HG03025 (cell line): ENCODE data around the gene YJU2.
"Not testable (repeated sequence)": the region's sequence is repeated elsewhere in the genome, so short reads cannot be mapped to it uniquely, and the experiment has no call there.

Experiments used
- ATAC-seq: cut with Tn5 transposase; IDR thresholded peaks from one replicate; pipeline ENCODE4 v1.9.1; 2021; ENCODE audit warnings: mild to moderate bottlenecking, moderate library complexity; ENCODE audit not compliant: unreplicated experiment, low FRiP score

The YJU2 gene

DNA sequence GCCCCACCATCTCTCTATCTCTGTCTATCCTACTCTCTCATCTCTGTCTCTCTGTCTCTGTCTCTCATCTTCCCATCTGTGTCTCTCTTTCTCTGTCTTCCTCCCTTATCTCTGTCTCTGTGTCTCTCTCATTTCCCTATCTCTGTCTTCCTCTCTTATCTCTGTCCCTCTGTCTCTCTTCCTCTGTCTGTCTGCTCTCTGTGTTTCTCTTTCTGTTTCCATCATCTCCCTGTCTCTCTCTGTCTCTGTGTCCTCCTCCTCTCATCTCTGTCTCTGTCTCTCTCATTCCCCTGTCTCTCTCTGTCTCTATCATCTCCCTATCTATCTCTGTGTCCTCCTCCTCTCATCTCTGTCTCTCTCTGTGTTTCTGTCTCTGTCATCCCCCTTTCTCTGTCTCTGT is 19.1 kb upstream of the YJU2 start:
- no peak for ATAC-seq

DNA sequence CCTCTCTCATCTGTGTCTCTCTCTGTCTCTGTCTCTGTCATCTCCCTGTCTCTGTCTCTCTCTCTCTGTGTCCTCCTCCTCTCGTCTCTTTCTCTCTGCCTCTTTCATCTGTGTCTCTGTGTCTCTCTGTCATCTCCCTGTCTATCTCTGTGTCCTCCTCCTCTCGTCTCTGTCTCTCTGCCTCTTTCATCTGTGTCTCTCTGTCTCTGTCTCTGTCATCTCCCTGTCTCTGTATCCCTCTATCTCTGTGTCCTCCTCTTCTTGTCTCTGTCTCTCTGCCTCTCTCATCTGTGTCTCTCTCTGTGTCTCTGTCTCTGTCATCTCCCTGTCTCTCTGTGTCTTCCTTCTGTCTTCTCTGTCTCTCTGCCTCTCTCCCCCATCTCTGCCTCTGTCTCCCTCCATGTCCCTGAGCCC is 18.1 kb upstream of the YJU2 start:
- no peak for ATAC-seq

DNA sequence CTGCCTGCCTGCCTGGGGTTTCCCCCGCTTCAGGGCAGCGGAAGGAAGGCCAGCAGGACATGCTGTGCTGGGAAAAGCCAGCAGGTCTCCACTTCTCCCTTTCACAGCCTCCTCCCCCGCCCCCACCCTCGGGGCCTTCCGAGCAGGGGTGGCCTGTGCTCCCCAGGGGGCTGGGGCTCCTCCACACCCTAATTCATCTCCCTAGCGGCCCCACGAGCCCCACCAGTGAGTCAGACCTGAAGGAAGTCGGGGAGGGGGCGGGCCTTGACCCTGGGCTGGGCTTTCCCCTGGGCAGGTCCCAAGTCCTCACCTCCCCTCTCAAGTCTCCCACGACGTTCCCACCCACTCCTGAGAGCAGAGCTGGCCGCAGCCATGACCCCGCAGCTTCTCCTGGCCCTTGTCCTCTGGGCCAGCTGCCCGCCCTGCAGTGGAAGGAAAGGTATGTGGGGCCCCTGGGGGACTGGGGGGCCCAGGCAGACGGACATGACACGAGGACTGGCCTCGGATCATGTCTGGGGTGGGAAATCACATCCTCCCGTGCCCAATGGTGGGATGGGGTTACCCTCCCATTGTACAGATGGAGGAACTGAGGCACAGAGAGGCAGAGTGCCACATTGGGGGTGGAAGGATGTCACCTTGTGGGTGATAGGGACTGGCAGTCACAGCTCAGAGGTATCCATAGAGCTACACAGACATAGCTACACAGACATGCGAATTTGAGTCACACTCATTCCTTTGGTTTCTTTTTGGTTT is 17.5 kb upstream of the YJU2 start, which contains the start of gene EBI3:
Gene EBI3 (plus strand): TSS at position 345 of the 753 bp plus-strand sequence. CDS start 28 bp downstream, at position 373.
- ATAC-seq, result peak; percentile 52

DNA sequence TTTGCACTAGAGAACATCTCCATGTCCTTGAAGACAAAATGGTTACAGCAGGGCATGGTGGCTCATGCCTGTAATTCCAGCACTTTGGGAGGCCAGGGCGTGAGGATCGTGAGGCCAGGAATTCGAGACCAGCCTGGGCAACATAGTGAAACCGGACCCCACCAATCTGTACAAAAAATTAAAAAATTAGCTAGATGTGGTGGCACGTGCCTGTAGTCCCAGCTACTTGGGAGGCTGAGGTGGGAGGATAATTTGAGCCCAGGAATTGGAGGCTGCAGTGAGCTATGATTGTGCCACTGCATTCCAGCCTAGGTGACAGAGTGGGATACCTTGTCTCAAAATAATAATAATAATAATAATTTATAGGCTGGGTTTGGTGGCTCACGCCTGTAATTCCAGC is 16.6 kb upstream of the YJU2 start:
- ATAC-seq, result not testable (repeated sequence)

DNA sequence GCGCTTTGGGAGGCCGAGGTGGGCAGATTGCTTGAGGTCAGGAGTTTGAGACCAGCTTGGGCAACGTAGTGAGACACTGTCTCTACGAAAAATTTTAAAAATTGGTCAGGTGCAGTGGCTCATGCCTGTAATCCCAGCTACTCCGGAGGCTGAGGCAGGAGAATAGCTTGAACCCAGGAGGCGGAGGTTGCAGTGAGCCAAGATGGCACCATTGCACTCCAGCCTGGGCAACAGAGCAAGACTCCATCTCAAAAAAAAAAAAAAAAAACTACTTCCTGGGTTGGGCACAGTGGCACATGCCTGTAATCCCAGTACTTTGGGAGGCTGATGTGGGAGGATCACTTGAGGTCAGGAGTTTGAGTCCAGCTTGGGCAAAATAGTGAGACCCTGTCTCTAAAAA is 15.4 kb upstream of the YJU2 start:
- not testable (repeated sequence) for ATAC-seq

DNA sequence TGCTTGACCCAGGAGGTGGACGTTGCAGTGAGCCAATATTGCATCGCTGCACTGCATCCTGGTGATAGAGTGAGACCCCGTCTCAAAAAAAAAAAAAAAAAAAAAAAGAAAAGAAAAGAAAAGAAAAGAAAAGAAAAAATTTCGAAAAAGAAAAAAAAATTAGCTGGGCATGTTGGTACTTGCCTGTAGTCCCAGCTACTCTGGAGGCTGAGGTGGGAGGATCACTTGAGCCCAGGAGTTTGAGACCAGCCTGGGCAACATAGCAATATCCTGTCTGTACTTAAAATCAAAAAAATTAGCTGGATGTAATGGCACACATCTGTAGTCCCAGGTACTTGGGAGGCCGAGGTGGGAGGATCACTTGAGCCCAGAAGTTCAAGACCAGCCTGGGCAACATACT is 14.7 kb upstream of the YJU2 start:
- ATAC-seq, result not testable (repeated sequence)

DNA sequence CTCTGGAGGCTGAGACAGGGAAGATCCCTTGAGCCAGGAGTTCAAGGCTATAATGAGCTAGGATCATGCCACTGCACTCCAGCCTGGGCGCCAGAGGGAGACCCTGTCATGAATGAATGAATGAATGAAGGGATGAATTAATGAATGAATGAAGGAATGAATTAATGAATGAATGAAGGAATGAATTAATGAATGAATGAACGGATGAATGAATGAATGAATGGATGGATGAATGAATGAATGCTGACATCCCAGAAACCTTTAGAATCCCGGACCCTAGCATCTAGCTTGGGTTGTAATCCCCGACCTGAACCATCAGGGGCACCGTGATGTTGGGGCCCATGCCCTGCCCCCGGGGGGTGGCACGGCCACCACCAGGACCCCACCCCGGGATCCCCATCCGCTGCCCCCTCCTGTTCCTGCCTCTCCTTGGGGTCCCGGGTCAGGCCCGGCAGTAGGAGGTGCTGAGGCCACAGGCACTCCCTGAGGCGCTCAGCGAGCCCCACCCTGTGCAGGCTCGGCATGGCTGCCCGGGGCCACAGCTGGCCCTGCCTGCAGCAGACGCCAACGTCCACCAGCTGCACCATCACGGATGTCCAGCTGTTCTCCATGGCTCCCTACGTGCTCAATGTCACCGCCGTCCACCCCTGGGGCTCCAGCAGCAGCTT is 14.1 kb upstream of the YJU2 start:
- no peak for ATAC-seq

DNA sequence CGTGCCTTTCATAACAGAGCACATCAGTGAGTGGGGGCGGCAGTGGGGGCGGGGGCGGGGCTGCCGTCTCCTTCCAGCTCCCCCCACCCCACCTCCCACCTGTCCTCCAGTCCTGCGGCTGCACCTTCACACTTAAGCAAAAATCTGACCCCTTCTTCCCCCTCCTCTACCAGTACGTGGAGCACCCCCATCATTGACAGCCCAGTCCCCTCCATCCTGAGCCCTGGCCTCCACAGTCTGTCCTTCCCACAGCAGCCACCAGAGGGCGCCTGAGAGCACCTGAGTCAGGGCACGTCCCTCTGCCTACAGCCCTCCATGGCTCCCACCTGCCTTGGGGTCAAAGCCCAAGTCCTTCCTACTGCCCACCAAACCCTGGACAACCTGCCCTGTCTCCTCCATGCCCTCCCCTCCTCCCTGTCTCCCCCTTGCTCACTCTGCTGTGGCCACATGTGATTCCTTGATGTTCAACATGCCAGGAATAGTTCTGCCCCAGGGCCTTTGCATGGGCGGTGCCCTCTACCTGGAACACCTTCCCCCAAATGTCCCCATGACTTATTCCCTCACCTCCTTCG is 13.5 kb upstream of the YJU2 start:
- ATAC-seq, result no peak

DNA sequence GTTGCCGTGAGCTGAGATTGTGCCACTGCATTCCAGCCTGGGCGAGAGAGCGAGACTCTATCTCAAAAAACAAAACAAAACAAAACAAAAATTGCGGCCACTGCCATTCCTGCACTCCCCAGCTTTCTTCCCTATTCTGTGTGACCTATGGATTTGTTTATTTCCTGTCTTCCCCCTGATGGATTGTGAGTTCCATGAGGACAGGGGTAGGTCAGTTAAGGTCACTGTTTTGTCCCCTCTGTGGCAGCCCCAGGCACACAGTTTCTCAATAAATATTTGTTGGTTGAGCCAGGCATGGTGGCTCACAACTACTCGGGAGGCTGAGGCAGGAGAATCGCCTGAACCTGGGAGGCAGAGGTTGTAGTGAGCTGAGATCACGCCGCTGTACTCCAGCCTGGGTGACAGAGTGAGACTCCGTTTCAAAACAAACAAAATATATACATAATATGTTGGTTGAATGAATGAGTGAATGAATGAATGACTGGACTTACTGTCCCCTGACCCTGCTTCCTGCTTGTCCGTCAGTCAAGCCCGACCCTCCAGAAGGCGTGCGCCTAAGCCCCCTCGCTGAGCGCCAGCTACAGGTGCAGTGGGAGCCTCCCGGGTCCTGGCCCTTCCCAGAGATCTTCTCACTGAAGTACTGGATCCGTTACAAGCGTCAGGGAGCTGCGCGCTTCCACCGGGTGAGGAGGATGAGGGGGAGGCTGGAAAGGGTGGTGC is 12.6 kb upstream of the YJU2 start:
- no peak for ATAC-seq

DNA sequence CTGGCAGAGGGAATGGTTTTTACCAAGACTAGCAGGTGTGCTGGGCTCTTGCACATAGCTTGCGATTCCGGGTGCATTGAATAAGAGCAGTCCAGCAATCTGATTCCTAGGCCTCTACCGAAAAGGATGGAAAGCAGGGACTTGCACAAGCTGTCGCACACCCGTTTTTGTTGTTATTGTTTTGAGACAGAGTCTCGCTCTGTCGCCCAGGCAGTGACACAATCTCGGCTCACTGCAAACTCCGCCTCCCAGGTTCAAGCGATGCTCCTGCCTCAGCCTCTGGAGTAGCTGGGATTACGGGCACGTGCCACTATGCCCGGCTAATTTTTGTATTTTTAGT is 12.0 kb upstream of the YJU2 start:
- ATAC-seq, result no peak

DNA sequence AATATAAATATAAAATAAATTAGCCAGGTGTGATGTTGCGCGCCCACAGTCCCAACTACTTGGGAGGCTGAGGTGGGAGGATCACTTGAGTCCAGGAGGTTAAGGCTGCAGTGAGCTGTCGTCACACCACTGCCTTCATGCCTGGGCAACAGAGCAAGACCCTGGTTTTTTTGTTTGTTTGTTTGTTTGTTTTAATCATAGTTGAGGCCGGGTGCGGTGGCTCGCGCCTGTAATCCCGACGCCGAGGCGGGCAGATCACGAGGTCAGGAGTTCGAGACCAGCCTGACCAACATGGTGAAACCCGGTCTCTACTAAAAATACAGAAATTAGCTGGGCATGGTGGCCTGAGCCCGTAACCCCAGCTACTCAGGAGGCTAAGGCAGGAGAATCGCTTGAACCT is 9.4 kb upstream of the YJU2 start:
- not testable (repeated sequence) for ATAC-seq

DNA sequence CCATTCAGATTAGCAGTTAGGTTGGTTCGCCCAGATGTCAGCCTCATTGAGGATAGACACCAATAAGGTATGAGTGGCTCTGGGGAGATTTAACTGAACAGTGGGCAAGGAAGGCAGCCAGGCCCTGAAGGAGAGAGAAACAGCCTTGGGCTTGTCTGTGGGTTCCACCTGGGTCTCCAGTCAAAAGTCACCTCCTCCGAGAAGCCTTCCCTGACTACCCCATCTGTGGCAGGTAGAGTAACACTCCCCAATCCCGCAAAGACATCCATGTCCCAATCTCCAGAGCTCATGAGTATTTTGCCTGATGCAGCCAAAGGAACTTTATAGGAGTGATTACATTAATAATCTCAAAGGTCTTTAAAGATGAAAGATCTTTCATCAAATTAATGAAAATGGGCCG is 8.0 kb upstream of the YJU2 start:
- ATAC-seq, result no peak

DNA sequence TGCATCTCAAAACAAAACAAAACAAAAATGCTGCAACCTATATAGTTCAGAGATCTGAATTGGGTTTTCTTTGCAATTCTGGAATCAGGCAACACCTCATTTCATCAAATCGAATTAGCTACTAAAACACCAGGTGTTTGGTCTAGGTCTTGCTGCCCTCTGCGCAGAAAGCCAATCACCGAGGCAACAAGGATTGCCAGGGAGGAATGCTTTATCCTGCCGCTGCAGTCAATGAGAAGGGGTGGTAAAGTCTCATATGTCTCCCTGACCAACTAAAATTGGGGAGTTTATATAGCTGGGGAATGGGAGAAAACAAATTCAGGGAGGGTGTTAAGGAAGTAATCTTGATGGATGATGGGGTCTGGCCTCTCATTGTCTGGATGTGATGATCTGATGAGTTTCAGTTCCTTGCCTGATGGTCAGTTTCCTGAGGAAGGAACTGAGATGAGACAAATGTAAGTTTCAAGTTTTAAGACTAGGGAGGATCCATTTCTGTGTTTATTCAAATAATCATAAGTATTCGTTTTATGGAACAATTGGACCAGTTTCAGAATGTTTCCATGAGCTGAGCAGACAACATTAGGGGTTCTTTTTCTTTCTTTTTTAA is 5.0 kb upstream of the YJU2 start:
- ATAC-seq, result no peak

DNA sequence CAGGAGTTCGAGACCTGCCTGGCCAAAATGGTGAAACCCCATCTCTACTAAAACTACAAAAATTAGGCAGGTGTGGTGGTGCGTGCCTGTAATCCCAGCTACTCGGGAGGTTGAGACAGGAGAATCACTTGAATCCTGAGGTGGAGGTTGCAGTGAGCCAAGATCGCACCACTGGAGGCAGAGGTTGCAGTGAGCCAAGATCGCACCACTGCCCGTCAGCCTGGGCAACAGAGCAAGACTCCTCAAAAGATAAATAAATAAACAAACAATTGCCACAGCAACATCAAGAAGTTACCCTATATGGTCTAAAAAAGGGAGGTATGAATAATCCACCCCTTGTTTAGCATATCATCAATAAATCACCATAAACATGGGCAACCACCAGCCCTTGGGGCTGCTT is 942 bp upstream of the YJU2 start:
- ATAC-seq, result not testable (repeated sequence)

DNA sequence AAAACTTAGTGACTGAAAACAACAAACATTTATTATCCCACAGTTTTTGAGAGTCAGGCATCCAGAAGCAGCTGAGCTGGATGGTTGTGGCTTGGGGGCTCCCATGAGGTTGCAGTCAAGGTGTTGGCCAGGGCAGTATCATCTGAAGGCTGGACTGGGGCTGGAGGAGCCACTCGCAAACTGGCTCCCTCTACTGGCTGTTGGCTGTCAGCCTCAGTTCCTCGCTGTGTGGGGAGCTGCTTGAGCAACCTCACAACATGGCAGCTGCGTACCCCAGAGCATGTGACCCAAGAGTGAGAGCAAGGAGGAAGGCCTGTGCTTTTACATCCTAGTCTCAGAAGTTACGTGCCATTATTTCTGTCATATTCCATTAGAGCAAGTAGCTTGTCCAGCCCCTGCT is 9.7 kb downstream of the YJU2 start:
- no peak for ATAC-seq

DNA sequence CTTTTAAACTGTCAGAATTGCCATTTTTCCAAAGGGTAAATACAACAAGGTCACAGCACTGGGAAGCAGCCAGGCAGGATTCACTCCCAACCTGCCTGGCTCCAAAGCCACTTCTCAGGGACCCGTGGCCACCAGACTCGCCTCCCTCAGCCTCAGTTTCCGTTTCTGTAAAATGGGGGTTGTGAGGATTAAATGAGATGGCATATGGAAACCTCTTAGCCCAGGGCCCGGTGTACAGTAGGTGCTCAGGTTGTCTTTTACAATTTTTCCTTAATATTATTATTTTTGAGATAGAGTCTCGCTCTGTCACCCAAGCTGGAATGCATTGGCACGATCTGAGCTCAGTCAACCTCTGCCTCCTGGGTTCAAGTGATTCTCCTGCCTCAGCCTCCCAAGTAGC is 10.1 kb downstream of the YJU2 start:
- ATAC-seq, result no peak

DNA sequence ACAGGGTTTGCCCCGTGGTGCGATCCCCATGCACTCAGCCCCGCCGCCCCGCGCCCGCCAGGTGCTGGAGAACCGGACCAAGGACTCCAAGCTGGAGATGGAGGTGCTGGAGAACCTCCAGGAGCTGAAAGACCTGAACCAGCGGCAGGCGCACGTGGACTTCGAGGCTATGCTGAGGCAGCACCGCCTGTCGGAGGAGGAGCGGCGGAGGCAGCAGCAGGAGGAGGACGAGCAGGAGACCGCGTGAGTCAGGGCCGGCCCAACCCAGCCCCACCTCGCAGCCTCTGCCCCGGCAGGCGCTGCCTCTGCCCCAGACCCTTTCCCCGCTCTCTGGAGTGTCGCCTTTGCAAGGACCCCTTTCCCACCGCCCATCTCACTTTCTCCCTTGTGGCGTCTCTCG is 11.3 kb downstream of the YJU2 start:
- ATAC-seq, result no peak

DNA sequence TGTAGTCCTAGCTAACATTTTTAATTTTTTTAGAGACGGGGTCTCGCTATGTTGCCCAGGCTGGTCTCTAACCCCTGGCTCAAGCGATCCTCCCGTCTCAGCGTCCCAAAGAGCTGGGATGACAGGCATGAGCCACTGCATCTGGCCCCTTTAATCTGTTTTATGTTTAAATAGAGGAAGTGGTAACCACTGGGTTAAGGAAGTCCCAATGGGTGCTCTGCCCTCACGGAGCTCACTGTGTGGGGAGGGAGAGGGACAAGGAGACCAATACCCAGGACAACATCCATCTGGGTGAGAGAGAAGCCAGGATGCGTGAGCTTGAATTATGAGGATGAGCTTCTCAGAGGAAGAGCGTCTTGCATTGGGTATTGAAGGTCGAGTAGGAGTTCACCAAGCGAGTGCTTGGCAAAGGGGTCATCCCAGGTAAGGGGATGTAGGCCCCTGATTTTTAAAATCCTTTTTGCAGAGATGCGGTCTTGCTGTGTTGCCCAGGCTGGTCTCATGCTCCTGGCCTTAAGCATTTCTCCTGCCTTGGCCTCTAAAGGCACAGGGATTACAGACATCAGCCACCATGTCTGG is 13.8 kb downstream of the YJU2 start:
- no peak for ATAC-seq

DNA sequence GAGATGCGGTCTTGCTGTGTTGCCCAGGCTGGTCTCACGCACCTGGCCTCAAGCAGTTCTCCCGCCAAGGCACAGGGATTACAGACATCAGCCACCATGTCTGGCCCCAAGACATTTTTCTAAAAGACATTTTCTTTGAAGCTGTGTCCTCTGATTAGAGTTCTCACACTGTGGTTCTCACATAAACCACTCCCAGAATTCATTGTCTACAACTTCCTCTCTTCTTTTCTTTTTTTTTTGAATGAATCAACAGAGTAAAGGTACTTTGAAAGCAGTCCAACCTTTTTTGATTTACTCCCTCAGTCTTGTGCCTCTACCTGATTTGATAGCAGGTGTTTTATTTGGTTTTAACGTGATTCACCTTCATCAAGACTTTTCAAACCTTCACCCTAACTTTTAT is 17.9 kb downstream of the YJU2 start:
- no peak for ATAC-seq

DNA sequence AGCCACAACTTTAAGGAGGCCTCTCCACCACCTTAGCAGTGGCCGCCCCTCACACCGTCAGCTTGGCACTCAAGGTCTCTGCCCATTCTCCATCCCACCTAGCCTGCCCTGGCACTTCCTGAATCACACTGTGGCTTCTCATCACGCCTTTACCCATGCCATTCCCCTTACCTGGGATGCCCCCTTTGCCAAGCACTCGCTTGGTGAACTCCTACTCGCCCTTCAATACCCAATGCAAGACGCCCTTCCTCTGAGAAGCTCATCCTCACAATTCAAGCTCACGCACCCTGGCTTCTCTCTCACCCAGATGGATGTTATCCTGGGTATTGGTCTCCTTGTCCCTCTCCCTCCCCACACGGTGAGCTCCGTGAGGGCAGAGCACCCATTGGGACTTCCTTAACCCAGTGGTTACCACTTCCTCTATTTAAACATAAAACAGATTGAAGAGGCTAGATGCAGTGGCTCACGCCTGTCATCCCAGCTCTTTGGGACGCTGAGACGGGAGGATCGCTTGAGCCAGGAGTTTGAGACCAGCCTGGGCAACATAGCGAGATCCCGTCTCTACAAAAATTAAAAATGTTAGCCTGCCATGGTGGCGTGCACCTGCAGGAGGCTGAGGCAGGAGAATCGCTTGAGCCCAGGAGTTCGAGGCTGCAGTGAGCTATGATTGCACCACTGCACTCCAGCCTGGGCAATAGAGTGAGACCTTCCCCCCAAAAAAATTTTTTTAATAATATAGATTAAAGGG is 19.5 kb downstream of the YJU2 start:
- no peak for ATAC-seq
